HG03575 (cell line): Measurements from ENCODE around the gene PGK2.

ENCODE experiments used
- ATAC-seq: cut with Tn5 transposase; IDR thresholded peaks from one replicate; pipeline ENCODE4 v1.9.1; 2021; ENCODE audit not compliant: unreplicated experiment, insufficient number of reproducible peaks, low FRiP score; ENCODE audit errors: extremely low read depth

PGK2 gene

GRCh38 chr6:49744259-49744658, 42.8 kb downstream of the PGK2 start, which contains the start of gene CRISP3:
TSS of gene CRISP3 (minus strand) at chr6:49744388. CDS start at chr6:49744367, 21 bp downstream.
- ATAC-seq, result no peak

- no peak for ATAC-seq
Measured at GRCh38 chr6:49743429-49743828, 43.7 kb downstream of the PGK2 start.

GRCh38 chr6:49739423-49739822, 47.7 kb downstream of the PGK2 start:
- ATAC-seq, result no peak

GRCh38 chr6:49736017-49736508, 51.0 kb downstream of the PGK2 start:
- ATAC-seq, result no peak
